H9 (cell line): ENCODE data around the gene NSMF. TPM values are rescaled to one million over a fixed set of nuclear protein-coding genes. Genes with fewer than 3 reads are reported as not detected.

Experiments used
- DNase-seq: peaks from one replicate; pipeline ENCODE4 v3.0.0-alpha.2; 2017
- H2AFZ ChIP-seq: one replicate; pipeline ENCODE4 v1.6.1; 2013; ENCODE audit warnings: mild to moderate bottlenecking, low read length, control low read depth, moderate library complexity
- H2AK5ac ChIP-seq: 2 replicates; pipeline ENCODE4 v1.6.1; 2013; ENCODE audit warnings: low read length, control low read depth, mixed read lengths; ENCODE audit not compliant: insufficient read length
- H2BK120ac ChIP-seq: one replicate; pipeline ENCODE4 v1.6.1; 2013; ENCODE audit warnings: low read depth, mild to moderate bottlenecking, low read length, control low read depth, inconsistent platforms; ENCODE audit not compliant: poor library complexity, severe bottlenecking
- H2BK12ac ChIP-seq: 2 replicates; pipeline ENCODE4 v1.6.1; 2013; ENCODE audit warnings: low read length, control low read depth, mixed read lengths, low read depth; ENCODE audit not compliant: insufficient read length
- H2BK15ac ChIP-seq: 2 replicates; pipeline ENCODE4 v1.6.1; 2013; ENCODE audit warnings: low read depth, low read length, control low read depth
- H2BK20ac ChIP-seq: one replicate; pipeline ENCODE4 v1.6.1; 2013; ENCODE audit warnings: low read depth, mild to moderate bottlenecking, low read length, control low read depth, inconsistent platforms; ENCODE audit not compliant: poor library complexity, severe bottlenecking
- H2BK5ac ChIP-seq: 2 replicates; pipeline ENCODE4 v1.6.1; 2013; ENCODE audit warnings: low read length, control low read depth, mixed read lengths; ENCODE audit not compliant: insufficient read length
- H3K14ac ChIP-seq: 2 replicates; pipeline ENCODE4 v1.6.1; 2013; ENCODE audit warnings: low read length, control low read depth; ENCODE audit not compliant: insufficient read depth
- H3K18ac ChIP-seq: 2 replicates; pipeline ENCODE4 v1.6.1; 2013; ENCODE audit warnings: low read depth, mild to moderate bottlenecking, mixed read lengths, low read length, control low read depth; ENCODE audit not compliant: insufficient read length
- H3K23ac ChIP-seq: 2 replicates; pipeline ENCODE4 v1.6.1; 2013; ENCODE audit warnings: low read length, control low read depth, mixed read lengths, low read depth; ENCODE audit not compliant: insufficient read length
- H3K23me2 ChIP-seq: 2 replicates; pipeline ENCODE4 v1.6.1; 2013; ENCODE audit warnings: low read depth, mild to moderate bottlenecking, mixed read lengths, low read length, control low read depth; ENCODE audit not compliant: insufficient read length, poor library complexity, severe bottlenecking
- H3K27ac ChIP-seq: 2 replicates; pipeline ENCODE4 v1.5.1; 2013; ENCODE audit warnings: low read length, control low read depth, mixed read lengths, low read depth; ENCODE audit not compliant: insufficient read length
- H3K27me3 ChIP-seq: 2 replicates; pipeline ENCODE4 v1.6.1; 2013; ENCODE audit warnings: low read length, control low read depth, inconsistent platforms; ENCODE audit not compliant: insufficient read depth
- H3K4ac ChIP-seq: 2 replicates; pipeline ENCODE4 v1.6.1; 2013; ENCODE audit warnings: low read depth, mild to moderate bottlenecking, control low read depth, inconsistent platforms, low read length, moderate library complexity
- H3K4me1 ChIP-seq: 2 replicates; pipeline ENCODE4 v1.6.1; 2013; ENCODE audit warnings: low read length, control low read depth, inconsistent platforms; ENCODE audit not compliant: insufficient read depth
- H3K4me2 ChIP-seq: 2 replicates; pipeline ENCODE4 v1.6.1; 2013; ENCODE audit warnings: low read length, control low read depth, mixed read lengths; ENCODE audit not compliant: insufficient read length, insufficient read depth
- H3K56ac ChIP-seq: 2 replicates; pipeline ENCODE4 v1.6.1; 2013; ENCODE audit warnings: low read depth, mild to moderate bottlenecking, mixed read lengths, low read length, control low read depth; ENCODE audit not compliant: insufficient read length
- H3K79me1 ChIP-seq: 2 replicates; pipeline ENCODE4 v1.6.1; 2013; ENCODE audit warnings: low read depth, mild to moderate bottlenecking, moderate library complexity, low read length, control low read depth, inconsistent platforms; ENCODE audit not compliant: insufficient read depth, poor library complexity, severe bottlenecking
- H3K79me2 ChIP-seq: 2 replicates; pipeline ENCODE4 v1.6.1; 2013; ENCODE audit warnings: low read length, control low read depth, inconsistent platforms; ENCODE audit not compliant: insufficient read depth
- H3K9ac ChIP-seq: 2 replicates; pipeline ENCODE4 v1.6.1; 2013; ENCODE audit warnings: low read length, control low read depth, mixed read lengths; ENCODE audit not compliant: insufficient read length; ENCODE audit errors: extremely low read depth
- H3K9me3 ChIP-seq: one replicate; pipeline ENCODE4 v1.6.1; 2013; ENCODE audit warnings: low read depth, low read length, inconsistent platforms; ENCODE audit not compliant: control insufficient read depth
- H3T11ph ChIP-seq: one replicate; pipeline ENCODE4 v1.6.1; 2013; ENCODE audit warnings: mild to moderate bottlenecking, low read length, control low read depth, inconsistent platforms
- H4K20me1 ChIP-seq: one replicate; pipeline ENCODE4 v1.6.1; 2013; ENCODE audit not compliant: control insufficient read depth, insufficient read length, insufficient read depth
- H4K5ac ChIP-seq: 2 replicates; pipeline ENCODE4 v1.6.1; 2013; ENCODE audit warnings: low read depth, mild to moderate bottlenecking, mixed read lengths, low read length, control low read depth; ENCODE audit not compliant: insufficient read length
- H4K8ac ChIP-seq: replicated peaks from 2 replicates; pipeline ENCODE4 v1.6.1; 2013; ENCODE audit warnings: low read length, control low read depth, mixed read lengths, low read depth; ENCODE audit not compliant: insufficient read length
- H4K91ac ChIP-seq: 2 replicates; pipeline ENCODE4 v1.6.1; 2013; ENCODE audit warnings: low read depth, mild to moderate bottlenecking, moderate library complexity, mixed read lengths, low read length, control low read depth; ENCODE audit not compliant: insufficient read length
- H3K27ac Mint-ChIP-seq, 3 experiments: 2 replicates in 2 of 3; 3 replicates in 1 of 3; pipeline ENCODE4 v1.8.0; 2020 to 2021; ENCODE audit warnings: mixed read lengths in 3 of 3, mild to moderate bottlenecking in 1 of 3, moderate library complexity in 1 of 3
- H3K27me3 Mint-ChIP-seq: 2 replicates; pipeline ENCODE4 v1.8.0; 2021; ENCODE audit warnings: low read depth, mild to moderate bottlenecking, moderate library complexity, mixed read lengths
- H3K36me3 Mint-ChIP-seq, 3 experiments: 2 replicates in 2 of 3; 3 replicates in 1 of 3; pipeline ENCODE4 v1.8.0; 2020 to 2021; ENCODE audit warnings: low read depth in 3 of 3, mixed read lengths in 3 of 3; ENCODE audit not compliant: insufficient read depth in 1 of 3
- H3K4me1 Mint-ChIP-seq, 2 experiments: 2 replicates each; pipeline ENCODE4 v1.8.0; 2020; ENCODE audit warnings: mixed read lengths in 2 of 2
- H3K4me3 Mint-ChIP-seq, 2 experiments: 2 replicates in 1 of 2; 3 replicates in 1 of 2; pipeline ENCODE4 v1.8.0; 2020 to 2021; ENCODE audit warnings: mild to moderate bottlenecking in 2 of 2, mixed read lengths in 2 of 2, moderate library complexity in 1 of 2
- H3K9me3 Mint-ChIP-seq, 2 experiments: 2 replicates in 1 of 2; 3 replicates in 1 of 2; pipeline ENCODE4 v1.8.0; 2020; ENCODE audit warnings: mild to moderate bottlenecking in 2 of 2, mixed read lengths in 2 of 2, moderate library complexity in 1 of 2
- WGBS: extraction: QIAGEN DNeasy Blood & Tissue Kit; methylation state at CpG from one replicate; pipeline ENCODE4 v1.1.7; 2013; ENCODE audit warnings: missing lambda C conversion rate, low lambda C conversion rate, mixed read lengths; ENCODE audit not compliant: insufficient read length; ENCODE audit errors: extremely low coverage; 5-methylcytosine and 5-hydroxymethylcytosine counted together
- total RNA-seq: library from RNA; stranded (reverse); gene quantifications from 2 replicates; pipeline ENCODE4 v1.2.1, GENCODE V29; 2021
- TF ChIP-seq, protein P1 (sequence below): fragments of 200-600 bp; sonication (generic); conservative IDR thresholded peaks from 3 replicates; pipeline ENCODE4 v1.8.0; 2021; ENCODE audit warnings: antibody characterized with exemption, mild to moderate bottlenecking

Gene NSMF
- total RNA-seq, 1 experiment from 2014 or later, result 46.3 TPM

DNA sequence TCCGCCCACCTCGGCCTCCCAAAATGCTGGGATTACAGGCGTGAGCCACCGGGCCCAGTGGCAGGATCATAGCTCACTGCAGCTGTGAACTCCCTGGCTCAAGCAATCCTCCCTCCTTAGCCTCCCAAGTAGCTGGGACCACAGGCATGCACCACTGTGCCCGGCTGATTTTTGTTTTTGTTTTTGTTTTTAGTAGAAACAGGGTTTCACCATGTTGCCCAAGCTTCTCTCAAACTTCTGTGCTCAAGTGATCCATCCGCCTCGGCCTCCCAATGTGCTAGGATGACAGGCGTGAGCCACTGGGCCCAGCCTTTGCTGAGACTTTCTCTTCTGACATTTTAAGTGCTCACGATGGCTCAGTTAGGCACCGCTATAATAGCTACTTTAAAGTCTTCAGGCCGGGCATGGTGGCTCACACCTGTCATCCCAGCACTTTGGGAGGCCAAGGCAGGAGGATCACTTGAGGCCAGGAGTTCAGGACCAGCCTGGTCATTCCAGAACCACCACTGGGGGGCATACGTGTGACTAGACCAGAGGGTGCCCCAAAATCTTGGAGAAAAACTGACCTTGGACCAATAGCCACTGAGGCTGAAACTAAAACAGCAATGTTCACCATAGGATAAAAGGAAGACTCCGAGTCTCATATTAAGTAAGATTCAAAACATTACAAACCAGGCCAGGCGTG lies 14.9 kb downstream of the NSMF start:
- Mint-ChIP-seq H3K27ac (no peak overlapping the region), H3K27me3 (peaks cover 20% of the 10 kb centered on the region), H3K9me3 (0 out of 5 replicates have a peak, but pooled peaks cover 0 to 1% of the 10 kb centered on the region in 2 experiments), H3K4me1 (peaks cover 7 to 12% of the 10 kb centered on the region in 2 experiments), H3K36me3 (no peaks in the 10 kb centered on the region; a peak in 2 of 7 replicates), H3K4me3 (no peak overlapping the region)
- Histone ChIP-seq H3K27me3 (no peaks in the 10 kb centered on the region), H3K79me1 (no peaks in the 10 kb centered on the region), H3K27ac (no peak overlapping the region), H3K9me3 (no peaks in the 10 kb centered on the region), H2BK5ac (no peak overlapping the region), H2BK12ac (no peak overlapping the region), H3K9ac (no peak overlapping the region), H3K4me1 (no peaks in the 10 kb centered on the region), H4K91ac (no peak overlapping the region), H4K8ac (no peak overlapping the region), H4K5ac (no peak overlapping the region), H4K20me1 (no peaks in the 10 kb centered on the region), H3T11ph (no peak overlapping the region), H2AFZ (no peak overlapping the region), H2BK15ac (no peak overlapping the region), H3K14ac (no peak overlapping the region), H2BK120ac (no peak overlapping the region), H3K79me2 (no peaks in the 10 kb centered on the region), H2BK20ac (no peak overlapping the region), H2AK5ac (no peak overlapping the region), H3K4me2 (no peak overlapping the region), H3K18ac (no peak overlapping the region), H3K56ac (no peak overlapping the region), H3K4ac (no peak overlapping the region), H3K23ac (no peak overlapping the region), H3K23me2 (no peaks in the 10 kb centered on the region)
- DNase-seq, result no peak
- TF ChIP-seq, protein P1, sequence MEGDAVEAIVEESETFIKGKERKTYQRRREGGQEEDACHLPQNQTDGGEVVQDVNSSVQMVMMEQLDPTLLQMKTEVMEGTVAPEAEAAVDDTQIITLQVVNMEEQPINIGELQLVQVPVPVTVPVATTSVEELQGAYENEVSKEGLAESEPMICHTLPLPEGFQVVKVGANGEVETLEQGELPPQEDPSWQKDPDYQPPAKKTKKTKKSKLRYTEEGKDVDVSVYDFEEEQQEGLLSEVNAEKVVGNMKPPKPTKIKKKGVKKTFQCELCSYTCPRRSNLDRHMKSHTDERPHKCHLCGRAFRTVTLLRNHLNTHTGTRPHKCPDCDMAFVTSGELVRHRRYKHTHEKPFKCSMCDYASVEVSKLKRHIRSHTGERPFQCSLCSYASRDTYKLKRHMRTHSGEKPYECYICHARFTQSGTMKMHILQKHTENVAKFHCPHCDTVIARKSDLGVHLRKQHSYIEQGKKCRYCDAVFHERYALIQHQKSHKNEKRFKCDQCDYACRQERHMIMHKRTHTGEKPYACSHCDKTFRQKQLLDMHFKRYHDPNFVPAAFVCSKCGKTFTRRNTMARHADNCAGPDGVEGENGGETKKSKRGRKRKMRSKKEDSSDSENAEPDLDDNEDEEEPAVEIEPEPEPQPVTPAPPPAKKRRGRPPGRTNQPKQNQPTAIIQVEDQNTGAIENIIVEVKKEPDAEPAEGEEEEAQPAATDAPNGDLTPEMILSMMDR, result peak; percentile 20; the same call in 1 of the 3 replicates
- WGBS, result no CpG with 5 or more reads among the region's 14 CpGs
